OCI-LY3 (cell line): Measurements from ENCODE around the gene AIFM1.

ENCODE experiments used
- H2AFZ ChIP-seq: fragments of 200-600, 300-600 bp; shearing (Covaris generic); 2 replicates; pipeline ENCODE4 v1.6.0; 2014; ENCODE audit warnings: antibody characterized with exemption, low read depth, low read length
- H3K27ac ChIP-seq: fragments of 200-600, 300-600 bp; sonication (generic); 2 replicates; pipeline ENCODE4 v1.5.1; 2014; ENCODE audit warnings: mild to moderate bottlenecking, low read length, moderate library complexity, mixed read lengths
- H3K27me3 ChIP-seq: fragments of 200-600, 300-600 bp; sonication (generic); 2 replicates; pipeline ENCODE4 v1.6.1; 2014; ENCODE audit warnings: low read depth, low read length, mixed read lengths
- H3K36me3 ChIP-seq: fragments of 200-600, 300-600 bp; sonication (generic); replicated peaks from 2 replicates; pipeline ENCODE3; 2014; ENCODE audit warnings: low read depth, low read length, mixed read lengths
- H3K4me1 ChIP-seq: fragments of 300-600, 200-600 bp; sonication (generic); 2 replicates; pipeline ENCODE4 v1.6.1; 2014; ENCODE audit warnings: low read length, mixed read lengths
- H3K4me2 ChIP-seq: fragments of 200-600, 300-600 bp; sonication (generic); 2 replicates; pipeline ENCODE4 v1.6.1; 2014; ENCODE audit warnings: low read length, mixed read lengths
- H3K4me3 ChIP-seq: fragments of 300-600, 200-600 bp; sonication (generic); 2 replicates; pipeline ENCODE4 v1.5.1; 2014; ENCODE audit warnings: antibody characterized with exemption, mild to moderate bottlenecking, low read length, moderate library complexity
- H3K79me2 ChIP-seq: fragments of 300-600, 200-600 bp; shearing (Covaris generic); 2 replicates; pipeline ENCODE4 v1.6.1; 2014; ENCODE audit warnings: mild to moderate bottlenecking, low read length, mixed read lengths
- H3K9ac ChIP-seq: fragments of 300-600, 200-600 bp; shearing (Covaris generic); 2 replicates; pipeline ENCODE4 v1.6.0; 2014; ENCODE audit warnings: mild to moderate bottlenecking, low read length, moderate library complexity
- H3K9me3 ChIP-seq: fragments of 200-600, 300-600 bp; shearing (Covaris generic); 2 replicates; pipeline ENCODE4 v1.6.1; 2014; ENCODE audit warnings: low read length, mixed read lengths; ENCODE audit not compliant: insufficient read depth
- H4K20me1 ChIP-seq: fragments of 200-600, 300-600 bp; sonication (generic); 2 replicates; pipeline ENCODE4 v1.6.1; 2016; ENCODE audit warnings: low read length, mixed read lengths; ENCODE audit not compliant: insufficient read depth
- EZH2phosphoT487 ChIP-seq: fragments of 200-600 bp; shearing (Covaris generic); IDR thresholded peaks from 2 replicates; pipeline ENCODE4 v1.6.1; 2018; ENCODE audit warnings: antibody characterized with exemption, mixed run types, low read depth
- TF ChIP-seq, protein P1 (sequence below): fragments of 200-600, 300-600 bp; sonication (generic); IDR thresholded peaks from 2 replicates; pipeline ENCODE4 v1.5.1; 2014; ENCODE audit warnings: antibody characterized with exemption, low read length, low read depth

Gene AIFM1

DNA sequence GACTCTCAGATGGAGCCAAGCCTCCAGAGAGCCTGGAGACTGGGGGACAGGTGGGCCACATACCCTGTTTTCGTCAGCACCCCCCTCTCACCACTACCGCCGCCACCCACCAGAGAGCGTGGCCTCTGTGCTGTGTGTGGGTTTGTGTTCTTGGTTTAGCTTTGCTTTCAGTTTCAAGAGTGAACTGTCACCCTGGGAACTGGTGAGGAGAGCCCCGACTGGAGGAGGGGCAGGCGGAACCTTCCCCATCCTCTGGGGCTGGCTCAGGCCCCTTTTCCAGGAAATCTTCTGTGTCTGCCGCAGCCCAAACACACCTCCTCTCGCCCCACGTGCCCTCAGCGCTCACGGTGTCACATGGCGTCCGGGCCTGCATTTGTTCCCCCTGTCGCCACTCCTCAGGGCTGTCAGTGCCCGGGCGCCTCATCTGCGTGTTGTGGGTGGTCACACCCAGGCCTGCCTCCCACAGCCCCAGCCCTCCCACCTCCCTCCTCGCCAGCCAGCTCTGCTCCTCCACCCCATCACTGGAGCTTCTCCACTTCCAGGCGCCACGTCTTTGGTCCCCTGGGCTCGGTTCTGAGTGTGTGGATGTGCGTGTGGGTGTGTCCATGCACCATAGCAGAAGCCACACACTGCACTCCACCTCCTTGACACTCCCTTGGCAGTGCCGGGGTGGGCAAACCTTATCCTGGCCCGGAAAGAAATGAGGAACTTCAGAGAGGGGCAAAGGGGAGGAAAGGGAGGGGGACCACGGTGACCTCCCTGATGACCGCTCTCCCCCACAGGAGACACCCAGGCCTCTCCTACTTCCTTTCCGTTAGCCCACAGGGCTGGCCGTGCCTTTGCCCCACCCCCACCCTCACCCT, 83.2 kb downstream of the AIFM1 start:
- H2AFZ ChIP-seq, result no peak overlapping the region
- H4K20me1 ChIP-seq, result no peaks in the 10 kb centered on the region; the same call in 1 of the 2 replicates
- peaks cover 80% of the 10 kb centered on the region for H3K79me2 ChIP-seq
- no peaks in the 10 kb centered on the region for H3K9me3 ChIP-seq
- TF ChIP-seq EZH2phosphoT487, result no peak
- TF ChIP-seq, protein P1, sequence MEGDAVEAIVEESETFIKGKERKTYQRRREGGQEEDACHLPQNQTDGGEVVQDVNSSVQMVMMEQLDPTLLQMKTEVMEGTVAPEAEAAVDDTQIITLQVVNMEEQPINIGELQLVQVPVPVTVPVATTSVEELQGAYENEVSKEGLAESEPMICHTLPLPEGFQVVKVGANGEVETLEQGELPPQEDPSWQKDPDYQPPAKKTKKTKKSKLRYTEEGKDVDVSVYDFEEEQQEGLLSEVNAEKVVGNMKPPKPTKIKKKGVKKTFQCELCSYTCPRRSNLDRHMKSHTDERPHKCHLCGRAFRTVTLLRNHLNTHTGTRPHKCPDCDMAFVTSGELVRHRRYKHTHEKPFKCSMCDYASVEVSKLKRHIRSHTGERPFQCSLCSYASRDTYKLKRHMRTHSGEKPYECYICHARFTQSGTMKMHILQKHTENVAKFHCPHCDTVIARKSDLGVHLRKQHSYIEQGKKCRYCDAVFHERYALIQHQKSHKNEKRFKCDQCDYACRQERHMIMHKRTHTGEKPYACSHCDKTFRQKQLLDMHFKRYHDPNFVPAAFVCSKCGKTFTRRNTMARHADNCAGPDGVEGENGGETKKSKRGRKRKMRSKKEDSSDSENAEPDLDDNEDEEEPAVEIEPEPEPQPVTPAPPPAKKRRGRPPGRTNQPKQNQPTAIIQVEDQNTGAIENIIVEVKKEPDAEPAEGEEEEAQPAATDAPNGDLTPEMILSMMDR, result peak; percentile 53
- H3K4me3 ChIP-seq, result peak overlapping the region; percentile 69
- peaks cover 65% of the 10 kb centered on the region for H3K4me1 ChIP-seq
- H3K36me3 ChIP-seq, result peaks cover 8% of the 10 kb centered on the region
- H3K27me3 ChIP-seq, result no peaks in the 10 kb centered on the region
- peak overlapping the region; percentile 100 for H3K27ac ChIP-seq
- H3K4me2 ChIP-seq, result peak overlapping the region; percentile 92
- peak overlapping the region; percentile 94 for H3K9ac ChIP-seq

DNA sequence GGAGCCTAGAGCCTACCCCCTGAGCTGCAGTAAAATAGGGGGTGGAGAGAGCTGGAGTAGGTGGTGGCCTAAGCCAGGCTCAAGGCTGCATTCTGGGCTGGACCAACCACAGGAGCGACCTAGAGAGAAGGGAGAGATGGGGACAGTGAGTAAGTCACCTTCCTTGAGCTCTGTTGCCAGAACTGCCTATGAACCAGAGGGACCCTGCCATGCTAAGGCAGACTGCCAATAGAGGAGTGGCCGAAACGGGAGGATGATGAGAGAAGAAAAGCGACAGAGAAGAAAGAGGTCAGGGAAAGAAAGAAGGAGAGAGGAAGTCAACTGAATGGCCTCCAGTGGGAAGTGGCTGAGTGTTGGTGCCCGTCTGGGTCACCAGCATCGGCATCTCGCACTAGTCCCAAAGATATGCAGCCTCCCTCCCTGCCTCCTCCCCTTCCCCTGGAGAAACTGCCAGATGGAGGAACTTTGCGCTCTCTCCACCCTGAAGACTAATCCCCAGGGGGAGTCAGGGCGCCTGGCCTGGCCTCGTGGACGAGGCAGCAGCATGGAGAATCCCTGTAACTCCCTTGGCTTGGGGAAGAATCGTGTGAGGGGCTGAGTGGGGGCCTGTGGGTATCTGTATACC, 84.1 kb downstream of the AIFM1 start:
- H2AFZ ChIP-seq, result no peak overlapping the region
- H3K4me3 ChIP-seq, result peak overlapping the region; percentile 69; the same call in 1 of the 2 replicates
- H3K4me2 ChIP-seq, result peak overlapping the region; percentile 92
- peaks cover 76% of the 10 kb centered on the region for H3K79me2 ChIP-seq
- peaks cover 55% of the 10 kb centered on the region for H3K4me1 ChIP-seq
- no peaks in the 10 kb centered on the region for H3K27me3 ChIP-seq
- peak overlapping the region; percentile 100 for H3K27ac ChIP-seq
- H3K9ac ChIP-seq, result peak overlapping the region; percentile 64; the same call in 1 of the 2 replicates
- no peaks in the 10 kb centered on the region for H3K9me3 ChIP-seq
- TF ChIP-seq EZH2phosphoT487, result no peak
- TF ChIP-seq, protein P1, result no peak
- H3K36me3 ChIP-seq, result peaks cover 8% of the 10 kb centered on the region
- H4K20me1 ChIP-seq, result no peaks in the 10 kb centered on the region; the same call in 1 of the 2 replicates

DNA sequence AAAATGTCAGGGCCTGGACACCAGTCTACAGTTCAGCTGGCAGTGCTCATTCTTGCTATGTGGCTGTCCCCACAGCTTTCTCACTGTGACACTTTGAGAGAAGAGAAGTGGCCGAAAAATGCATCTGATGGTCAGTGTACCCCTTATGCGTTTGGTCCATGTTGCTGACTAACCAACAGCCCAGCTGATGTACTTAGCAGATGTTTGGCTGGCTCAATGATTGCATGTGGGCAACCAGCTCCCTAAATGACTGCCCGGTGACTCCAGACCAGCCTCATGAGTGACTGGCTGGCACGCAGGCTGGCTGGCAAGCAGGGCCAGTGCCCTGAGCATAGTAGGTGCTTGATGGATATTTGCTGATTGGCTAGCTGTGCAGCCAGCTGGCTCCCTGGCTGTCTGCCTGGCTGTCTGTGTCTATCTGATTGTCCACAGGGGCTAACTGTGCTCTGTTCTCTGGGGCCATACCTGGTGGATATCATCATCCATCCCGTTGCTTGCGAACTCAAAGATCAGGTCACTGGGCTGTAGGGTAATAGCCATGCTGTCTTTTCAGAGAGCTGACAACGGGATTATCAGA, 84.8 kb downstream of the AIFM1 start:
- H3K36me3 ChIP-seq, result peaks cover 9% of the 10 kb centered on the region
- H3K9ac ChIP-seq, result no peak overlapping the region
- peaks cover 49% of the 10 kb centered on the region for H3K4me1 ChIP-seq
- TF ChIP-seq EZH2phosphoT487, result no peak
- TF ChIP-seq, protein P1, result no peak
- peaks cover 70% of the 10 kb centered on the region for H3K79me2 ChIP-seq
- H4K20me1 ChIP-seq, result no peaks in the 10 kb centered on the region; the same call in 1 of the 2 replicates
- no peak overlapping the region for H3K4me2 ChIP-seq
- H3K4me3 ChIP-seq, result no peak overlapping the region
- H3K27me3 ChIP-seq, result no peaks in the 10 kb centered on the region
- peak overlapping the region; percentile 100 for H3K27ac ChIP-seq
- H3K9me3 ChIP-seq, result no peaks in the 10 kb centered on the region
- H2AFZ ChIP-seq, result no peak overlapping the region

DNA sequence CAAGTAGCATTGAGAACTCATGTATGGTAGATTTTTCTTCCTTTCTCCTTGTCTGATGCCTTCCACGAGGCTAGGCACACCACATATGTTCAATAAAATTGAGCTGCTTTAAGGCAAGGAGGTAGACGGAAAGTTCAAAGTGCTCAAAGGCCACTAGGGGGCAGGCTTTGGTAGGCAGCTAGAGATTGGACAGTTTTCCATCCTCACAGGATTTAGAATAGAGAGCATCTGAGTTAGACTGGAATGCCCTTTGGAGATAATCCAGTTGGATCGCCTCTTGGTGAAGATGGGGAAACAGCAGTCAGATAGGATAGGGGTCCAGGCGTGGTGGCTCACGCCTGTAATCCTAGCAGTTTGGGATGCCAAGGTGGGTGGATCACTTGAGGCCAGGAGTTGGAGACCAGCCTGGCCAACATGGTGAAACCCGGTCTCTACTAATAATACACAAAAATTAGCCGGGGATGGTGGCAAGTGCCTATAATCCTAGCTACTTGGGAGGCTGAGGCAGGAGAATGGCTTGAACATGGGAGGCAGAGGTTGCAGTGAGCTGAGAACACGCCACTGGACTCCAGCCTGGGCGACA, 85.7 kb downstream of the AIFM1 start:
- Histone ChIP-seq H3K27ac (no peak overlapping the region), H3K4me2 (no peak overlapping the region), H3K36me3 (peaks cover 14% of the 10 kb centered on the region), H3K4me3 (no peak overlapping the region), H3K9ac (no peak overlapping the region), H4K20me1 (no peaks in the 10 kb centered on the region; the same call in 1 of the 2 replicates), H3K79me2 (peaks cover 63% of the 10 kb centered on the region), H3K27me3 (no peaks in the 10 kb centered on the region), H3K4me1 (peaks cover 39% of the 10 kb centered on the region), H2AFZ (no peak overlapping the region), H3K9me3 (no peaks in the 10 kb centered on the region)
- TF ChIP-seq EZH2phosphoT487, result no peak
- TF ChIP-seq, protein P1, result peak; percentile 78
